Measurements from ENCODE around the gene CCDC138. TPM values are rescaled to one million over a fixed set of nuclear protein-coding genes. Genes with fewer than 3 reads are reported as not detected.

Gene CCDC138
- total RNA-seq, 5 donors from 2014 or later (not counting 1 experiment from before 2014, with no cell fraction given) = 4.3 to 7.5 (median 6.2) TPM

DNA sequence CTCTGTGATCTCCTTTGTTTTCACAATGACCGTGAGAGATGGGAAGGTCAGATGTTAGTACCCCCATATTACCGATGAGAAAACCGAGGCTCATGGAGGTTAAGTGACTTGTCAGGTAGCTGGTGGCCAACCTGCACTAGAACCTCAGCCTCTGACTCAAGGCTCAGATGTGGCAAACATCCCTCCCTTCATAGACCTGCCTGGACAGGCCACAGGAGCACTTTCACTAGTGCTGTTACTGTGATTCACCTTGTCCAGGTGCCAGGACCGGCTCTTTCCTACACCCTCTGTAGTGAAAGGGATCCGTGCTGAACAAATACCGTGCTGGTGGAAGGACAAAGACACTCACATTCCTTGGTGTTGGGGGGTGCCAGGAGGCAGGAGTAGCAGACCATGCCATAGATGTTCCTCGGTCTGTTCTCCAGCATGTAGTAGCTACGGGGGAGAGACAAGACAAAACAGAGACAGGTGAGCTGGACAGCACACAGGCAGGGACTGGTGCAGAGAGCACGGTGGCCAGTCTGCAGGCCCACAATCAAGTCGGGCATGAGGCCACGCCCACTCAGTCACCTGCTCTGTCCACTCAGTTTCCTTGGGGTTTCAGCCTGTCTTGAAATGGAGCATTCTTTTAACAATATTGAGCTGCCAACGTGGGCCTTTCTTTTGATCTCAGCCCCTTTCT is 136.6 kb downstream of the CCDC138 start:
- Mint-ChIP-seq H3K36me3 (no peaks in the 10 kb centered on the region), H3K27me3 (no peaks in the 10 kb centered on the region)
- peaks cover 8 to 14% of the 10 kb centered on the region in 2 donors for H3K36me3 ChIP-seq (ENCODE audit: control insufficient read depth in 2 of 2, extremely low read depth in 1 of 2, insufficient read depth in 1 of 2, low read length in 1 of 2)

DNA sequence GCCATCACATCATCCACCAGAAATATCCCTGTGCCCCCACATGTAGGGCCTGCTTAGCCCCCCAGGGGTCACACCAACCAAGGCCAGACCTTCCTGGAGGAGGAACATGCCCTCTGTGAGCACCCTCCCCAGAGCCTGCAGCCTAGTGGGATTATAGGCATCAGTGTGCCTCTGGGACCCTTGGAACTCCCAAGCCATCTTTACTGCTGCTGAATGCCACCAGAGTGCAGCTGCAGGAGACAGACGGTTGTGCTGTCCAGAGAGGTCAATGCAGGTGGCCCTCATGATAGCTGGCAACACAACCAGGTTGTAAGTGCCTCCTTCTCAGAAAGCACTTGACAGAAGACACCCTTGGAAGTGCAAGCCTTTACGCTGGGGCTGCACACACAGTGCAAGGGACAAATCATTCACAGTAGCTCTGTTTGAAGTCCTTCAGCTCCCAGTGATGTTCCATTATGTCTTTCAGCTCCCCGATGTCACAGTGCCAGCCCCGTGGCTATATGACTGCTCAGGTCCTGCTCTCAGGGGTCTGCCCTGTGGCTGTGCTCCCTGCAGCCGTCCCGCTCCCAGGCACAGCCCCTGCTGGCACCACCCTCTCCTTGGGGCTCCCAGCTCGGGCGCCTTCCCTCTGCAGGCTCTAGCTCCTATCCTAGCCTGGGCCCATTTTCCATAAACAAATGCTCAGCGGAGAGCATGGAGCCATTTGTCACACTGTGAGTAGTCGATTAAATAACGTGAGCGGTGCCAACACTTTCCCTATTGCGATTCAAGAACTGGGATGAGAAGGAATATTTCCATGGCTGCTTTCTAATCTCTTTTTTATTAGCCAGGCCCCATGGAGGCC is 137.4 kb downstream of the CCDC138 start:
- H3K27me3 Mint-ChIP-seq = no peaks in the 10 kb centered on the region
- Histone ChIP-seq H3K27me3 (replicated peaks in 1 of 2; ENCODE audit: control insufficient read depth in 2 of 2, extremely low read depth in 1 of 2, insufficient read depth in 2 of 2, low read length in 1 of 2) (peaks cover 0 to under 1% of the 10 kb centered on the region in 2 experiments), H3K9me3 (no peaks in the 10 kb centered on the region), H3K4me1 (ENCODE audit: control insufficient read depth in 1 of 2, extremely low read depth in 1 of 2, insufficient read depth in 2 of 2, low read length in 2 of 2) (peaks cover 0 to 6% of the 10 kb centered on the region in 2 experiments), H3K27ac (ENCODE audit: low read length) (no peak overlapping the region), H3K36me3 (ENCODE audit: control insufficient read depth in 2 of 2, extremely low read depth in 1 of 2, insufficient read depth in 1 of 2, low read length in 1 of 2) (peaks cover 11 to 14% of the 10 kb centered on the region in 2 donors), H3K4me3 (ENCODE audit: control insufficient read depth in 1 of 2, extremely low read depth in 1 of 2, low read length in 1 of 2) (no peak overlapping the region)
- ChIA-PET POLR2A (no interaction called here), CTCF (no interaction called here)
- no peak overlapping the region for H3K4me3 Mint-ChIP-seq
- H3K9me3 Mint-ChIP-seq = no peaks in the 10 kb centered on the region
- ATAC-seq (replicated peaks in 1 of 4) = no peak
- H3K4me1 Mint-ChIP-seq = peaks cover 5 to 14% (median 6%) of the 10 kb centered on the region in 3 donors
- no peak overlapping the region for H3K27ac Mint-ChIP-seq
- DNase-seq = no peak
- no peaks in the 10 kb centered on the region for H3K36me3 Mint-ChIP-seq
- 85% methylated on average over 8 of the region's 13 CpGs for WGBS (ENCODE audit: insufficient coverage)

More for the DNA sequence above, 136.6 kb downstream of the CCDC138 start:
- no peak overlapping the region for H3K4me3 ChIP-seq (ENCODE audit: control insufficient read depth in 1 of 2, extremely low read depth in 1 of 2, low read length in 1 of 2)
- H3K27ac ChIP-seq (ENCODE audit: low read length) = no peak overlapping the region
- POLR2A ChIA-PET = no interaction called here
- Mint-ChIP-seq H3K4me1 (peaks cover under 1 to 9% (median 4%) of the 10 kb centered on the region in 3 donors), H3K27ac (no peak overlapping the region), H3K4me3 (no peak overlapping the region), H3K9me3 (no peaks in the 10 kb centered on the region)
- no peaks in the 10 kb centered on the region for H3K9me3 ChIP-seq
- no peak for ATAC-seq (replicated peaks in 1 of 4)
- 85% methylated on average over 5 of the region's 12 CpGs for WGBS (ENCODE audit: insufficient coverage)
- no peak for DNase-seq
- H3K27me3 ChIP-seq (replicated peaks in 1 of 2; ENCODE audit: control insufficient read depth in 2 of 2, extremely low read depth in 1 of 2, insufficient read depth in 2 of 2, low read length in 1 of 2) = no peaks in the 10 kb centered on the region
- H3K4me1 ChIP-seq (ENCODE audit: control insufficient read depth in 1 of 2, extremely low read depth in 1 of 2, insufficient read depth in 2 of 2, low read length in 2 of 2) = peaks cover 0 to 4% of the 10 kb centered on the region in 2 experiments
- CTCF ChIA-PET = no interaction called here

GRCh38 chr2:108924580-108925251 is 138.1 kb downstream of the CCDC138 start:
- peaks cover 5 to 19% (median 7%) of the 10 kb centered on the region in 3 donors for H3K4me1 Mint-ChIP-seq
- Histone ChIP-seq H3K27ac (ENCODE audit: low read length) (no peak overlapping the region), H3K4me3 (ENCODE audit: control insufficient read depth in 1 of 2, extremely low read depth in 1 of 2, low read length in 1 of 2) (no peak overlapping the region), H3K9me3 (no peaks in the 10 kb centered on the region), H3K36me3 (ENCODE audit: control insufficient read depth in 2 of 2, extremely low read depth in 1 of 2, insufficient read depth in 1 of 2, low read length in 1 of 2) (peaks cover 12 to 14% of the 10 kb centered on the region in 2 donors), H3K4me1 (ENCODE audit: control insufficient read depth in 1 of 2, extremely low read depth in 1 of 2, insufficient read depth in 2 of 2, low read length in 2 of 2) (peaks cover 0 to 6% of the 10 kb centered on the region in 2 experiments), H3K27me3 (replicated peaks in 1 of 2; ENCODE audit: control insufficient read depth in 2 of 2, extremely low read depth in 1 of 2, insufficient read depth in 2 of 2, low read length in 1 of 2) (peaks cover 0 to 6% of the 10 kb centered on the region in 2 experiments)
- no peaks in the 10 kb centered on the region for H3K27me3 Mint-ChIP-seq
- CTCF ChIA-PET = no interaction called here
- POLR2A ChIA-PET = no interaction called here
- no peak for DNase-seq
- ATAC-seq (replicated peaks in 1 of 4) = no peak
- peak overlapping the region in 1 of 2 donors; percentile 6 for H3K27ac Mint-ChIP-seq
- no peaks in the 10 kb centered on the region for H3K36me3 Mint-ChIP-seq
- 87% methylated on average over 11 of the region's 14 CpGs for WGBS (ENCODE audit: insufficient coverage)
- H3K4me3 Mint-ChIP-seq = no peak overlapping the region
- H3K9me3 Mint-ChIP-seq = no peaks in the 10 kb centered on the region

- no peaks in the 10 kb centered on the region for H3K36me3 Mint-ChIP-seq
- ChIA-PET POLR2A (interaction anchor here in 1 of 2 donors (0.7 kb wide), 1 partner anchor 19 kb away, joined by 4 read pairs; no protein-coding TSS in a partner anchor), CTCF (no interaction called here)
- peaks cover 5 to 20% (median 7%) of the 10 kb centered on the region in 3 donors for H3K4me1 Mint-ChIP-seq
- Histone ChIP-seq H3K4me1 (ENCODE audit: control insufficient read depth in 1 of 2, extremely low read depth in 1 of 2, insufficient read depth in 2 of 2, low read length in 2 of 2) (peaks cover 0 to 6% of the 10 kb centered on the region in 2 experiments), H3K27me3 (replicated peaks in 1 of 2; ENCODE audit: control insufficient read depth in 2 of 2, extremely low read depth in 1 of 2, insufficient read depth in 2 of 2, low read length in 1 of 2) (peaks cover 0 to 11% of the 10 kb centered on the region in 2 experiments), H3K4me3 (ENCODE audit: control insufficient read depth in 1 of 2, extremely low read depth in 1 of 2, low read length in 1 of 2) (no peak overlapping the region), H3K36me3 (ENCODE audit: control insufficient read depth in 2 of 2, extremely low read depth in 1 of 2, insufficient read depth in 1 of 2, low read length in 1 of 2) (peaks cover 12 to 14% of the 10 kb centered on the region in 2 donors), H3K9me3 (no peaks in the 10 kb centered on the region), H3K27ac (ENCODE audit: low read length) (no peak overlapping the region)
- H3K9me3 Mint-ChIP-seq = no peaks in the 10 kb centered on the region
- no peaks in the 10 kb centered on the region for H3K27me3 Mint-ChIP-seq
- WGBS (ENCODE audit: insufficient coverage) = 100% methylated on average over 3 of the region's 6 CpGs
- no peak overlapping the region for H3K27ac Mint-ChIP-seq
- ATAC-seq (replicated peaks in 1 of 4) (no peak), DNase-seq (no peak)
- H3K4me3 Mint-ChIP-seq = no peak overlapping the region
Observed at GRCh38 chr2:108925286-108925685, 138.7 kb downstream of the CCDC138 start.

- Mint-ChIP-seq H3K27me3 (no peaks in the 10 kb centered on the region), H3K27ac (no peak overlapping the region), H3K9me3 (no peaks in the 10 kb centered on the region), H3K4me3 (no peak overlapping the region), H3K36me3 (no peaks in the 10 kb centered on the region), H3K4me1 (peaks cover 6 to 20% (median 10%) of the 10 kb centered on the region in 3 donors)
- peaks cover 0 to 12% of the 10 kb centered on the region in 2 experiments for H3K27me3 ChIP-seq (replicated peaks in 1 of 2; ENCODE audit: control insufficient read depth in 2 of 2, extremely low read depth in 1 of 2, insufficient read depth in 2 of 2, low read length in 1 of 2)
- POLR2A ChIA-PET = interaction anchor here in 1 of 2 donors (0.7 kb wide), 1 partner anchor 19 kb away, joined by 4 read pairs; no protein-coding TSS in a partner anchor
- ATAC-seq (replicated peaks in 1 of 4) = no peak
- no peak for DNase-seq
- H3K27ac ChIP-seq (ENCODE audit: low read length) = no peak overlapping the region
- CTCF ChIA-PET = no interaction called here
- peaks cover 12 to 14% of the 10 kb centered on the region in 2 donors for H3K36me3 ChIP-seq (ENCODE audit: control insufficient read depth in 2 of 2, extremely low read depth in 1 of 2, insufficient read depth in 1 of 2, low read length in 1 of 2)
- 87% methylated on average over 6 of the region's 8 CpGs for WGBS (ENCODE audit: insufficient coverage)
- H3K4me3 ChIP-seq (ENCODE audit: control insufficient read depth in 1 of 2, extremely low read depth in 1 of 2, low read length in 1 of 2) = no peak overlapping the region
- H3K4me1 ChIP-seq (ENCODE audit: control insufficient read depth in 1 of 2, extremely low read depth in 1 of 2, insufficient read depth in 2 of 2, low read length in 2 of 2) = peaks cover 0 to 6% of the 10 kb centered on the region in 2 experiments
- no peaks in the 10 kb centered on the region for H3K9me3 ChIP-seq
Observed at GRCh38 chr2:108925735-108926134, 139.2 kb downstream of the CCDC138 start.

Data from T-cell (primary cell).